Stimulated activated CD4-positive, alpha-beta T cell treated with anti-CD3 and anti-CD28 coated beads, Interleukin-15, amount 100 ng/mL, for 1 hour (primary cell): ENCODE data around the gene RAB7B.

Experiments used
- DNase-seq, 2 donors: peaks; one replicate each; pipeline ENCODE4 v3.0.0-alpha.2; 2020; ENCODE audit warnings: low read depth in 1 of 2, low spot score in 1 of 2

Gene RAB7B

GRCh38 chr1:206023695-206024094, 20.5 kb upstream of the RAB7B start, which contains the start of gene CTSE:
TSS of gene CTSE (minus strand) at chr1:206023895. CDS start at chr1:206023791, 104 bp downstream.
- no peak for DNase-seq

- DNase-seq = no peak
Measured at GRCh38 chr1:206022766-206023165, 19.6 kb upstream of the RAB7B start.

GRCh38 chr1:206021626-206022365, 18.6 kb upstream of the RAB7B start:
- no peak for DNase-seq

GRCh38 chr1:206021008-206021625, 17.9 kb upstream of the RAB7B start:
- DNase-seq = no peak

GRCh38 chr1:206020393-206021007, 17.3 kb upstream of the RAB7B start:
- no peak for DNase-seq

- DNase-seq = no peak
Measured at GRCh38 chr1:206015071-206015470, 11.9 kb upstream of the RAB7B start.

- no peak for DNase-seq
Measured at GRCh38 chr1:206014601-206015000, 11.4 kb upstream of the RAB7B start.

- no peak for DNase-seq
Measured at GRCh38 chr1:206013026-206013795, 10.0 kb upstream of the RAB7B start.

GRCh38 chr1:206012086-206012859, 9.1 kb upstream of the RAB7B start:
- peak in 1 of 2 donors; percentile 8 for DNase-seq

- DNase-seq = no peak
Measured at GRCh38 chr1:206011057-206011456, 7.9 kb upstream of the RAB7B start.

- no peak for DNase-seq
Measured at GRCh38 chr1:206010060-206010459, 6.9 kb upstream of the RAB7B start.

GRCh38 chr1:206006946-206007345, 3.8 kb upstream of the RAB7B start:
- no peak for DNase-seq

GRCh38 chr1:206005778-206006180, 2.6 kb upstream of the RAB7B start:
- DNase-seq = no peak

- no peak for DNase-seq
Measured at GRCh38 chr1:206005234-206005633, 2.0 kb upstream of the RAB7B start.

GRCh38 chr1:206004826-206005225, 1.6 kb upstream of the RAB7B start:
- no peak for DNase-seq

- DNase-seq = no peak
Measured at GRCh38 chr1:206003854-206004800, 932 bp upstream of the RAB7B start.

GRCh38 chr1:206002160-206002559, 1.0 kb downstream of the RAB7B start:
- DNase-seq = no peak

GRCh38 chr1:206001476-206001888, 1.7 kb downstream of the RAB7B start:
- no peak for DNase-seq

- DNase-seq = no peak
Measured at GRCh38 chr1:206000641-206001339, 2.4 kb downstream of the RAB7B start.
